GM10248 (cell line): ENCODE results near the gene CACNA1C.

Experiments
- CTCF ChIA-PET: fragments of 300-600 bp; sonication (Branson Sonifier 250); formaldehyde crosslinking; extraction: SDS; loops from one replicate; lab custom pipeline; 2021; ENCODE audit warnings: antibody characterized with exemption; lab: Yijun Ruan, JAX
- POLR2A ChIA-PET: fragments of 350-650 bp; sonication (Branson Sonifier 250); formaldehyde crosslinking; extraction: SDS; loops from one replicate; lab custom pipeline; 2020; ENCODE audit warnings: antibody characterized with exemption; lab: Yijun Ruan, JAX
- DNase-seq: peaks from one replicate; pipeline ENCODE4 v3.0.0; 2012; ENCODE audit errors: extremely low spot score
- TF ChIP-seq, protein P1 (sequence below): IDR thresholded peaks from 2 replicates; pipeline ENCODE4 v1.5.1; 2012; ENCODE audit warnings: mild to moderate bottlenecking, low read depth; ENCODE audit errors: extremely low read depth, missing control alignments, control extremely low read depth

Gene CACNA1C

DNA sequence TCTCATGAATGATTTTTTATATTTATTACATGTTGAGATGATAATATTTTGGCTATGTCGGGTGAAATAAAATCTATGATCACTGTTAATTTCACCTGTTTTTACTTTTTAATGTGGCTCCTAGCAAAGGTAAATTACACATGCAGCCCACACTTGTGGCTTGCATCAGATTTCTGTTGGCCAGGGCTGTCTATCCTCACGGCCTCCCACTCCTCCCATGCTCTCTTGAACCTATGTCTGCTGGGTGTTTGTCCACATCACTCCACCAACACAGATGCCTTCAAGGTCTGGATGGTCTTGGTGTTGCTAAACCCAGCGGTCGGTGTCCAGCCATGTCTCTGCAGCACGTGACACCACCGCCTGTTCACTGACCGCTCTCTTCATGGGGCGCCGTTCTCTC lies 402.6 kb downstream of the CACNA1C start:
- TF ChIP-seq, protein P1, sequence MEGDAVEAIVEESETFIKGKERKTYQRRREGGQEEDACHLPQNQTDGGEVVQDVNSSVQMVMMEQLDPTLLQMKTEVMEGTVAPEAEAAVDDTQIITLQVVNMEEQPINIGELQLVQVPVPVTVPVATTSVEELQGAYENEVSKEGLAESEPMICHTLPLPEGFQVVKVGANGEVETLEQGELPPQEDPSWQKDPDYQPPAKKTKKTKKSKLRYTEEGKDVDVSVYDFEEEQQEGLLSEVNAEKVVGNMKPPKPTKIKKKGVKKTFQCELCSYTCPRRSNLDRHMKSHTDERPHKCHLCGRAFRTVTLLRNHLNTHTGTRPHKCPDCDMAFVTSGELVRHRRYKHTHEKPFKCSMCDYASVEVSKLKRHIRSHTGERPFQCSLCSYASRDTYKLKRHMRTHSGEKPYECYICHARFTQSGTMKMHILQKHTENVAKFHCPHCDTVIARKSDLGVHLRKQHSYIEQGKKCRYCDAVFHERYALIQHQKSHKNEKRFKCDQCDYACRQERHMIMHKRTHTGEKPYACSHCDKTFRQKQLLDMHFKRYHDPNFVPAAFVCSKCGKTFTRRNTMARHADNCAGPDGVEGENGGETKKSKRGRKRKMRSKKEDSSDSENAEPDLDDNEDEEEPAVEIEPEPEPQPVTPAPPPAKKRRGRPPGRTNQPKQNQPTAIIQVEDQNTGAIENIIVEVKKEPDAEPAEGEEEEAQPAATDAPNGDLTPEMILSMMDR, result no peak
- CTCF ChIA-PET, result no interaction called here
- DNase-seq, result no peak
- POLR2A ChIA-PET, result no interaction called here

DNA sequence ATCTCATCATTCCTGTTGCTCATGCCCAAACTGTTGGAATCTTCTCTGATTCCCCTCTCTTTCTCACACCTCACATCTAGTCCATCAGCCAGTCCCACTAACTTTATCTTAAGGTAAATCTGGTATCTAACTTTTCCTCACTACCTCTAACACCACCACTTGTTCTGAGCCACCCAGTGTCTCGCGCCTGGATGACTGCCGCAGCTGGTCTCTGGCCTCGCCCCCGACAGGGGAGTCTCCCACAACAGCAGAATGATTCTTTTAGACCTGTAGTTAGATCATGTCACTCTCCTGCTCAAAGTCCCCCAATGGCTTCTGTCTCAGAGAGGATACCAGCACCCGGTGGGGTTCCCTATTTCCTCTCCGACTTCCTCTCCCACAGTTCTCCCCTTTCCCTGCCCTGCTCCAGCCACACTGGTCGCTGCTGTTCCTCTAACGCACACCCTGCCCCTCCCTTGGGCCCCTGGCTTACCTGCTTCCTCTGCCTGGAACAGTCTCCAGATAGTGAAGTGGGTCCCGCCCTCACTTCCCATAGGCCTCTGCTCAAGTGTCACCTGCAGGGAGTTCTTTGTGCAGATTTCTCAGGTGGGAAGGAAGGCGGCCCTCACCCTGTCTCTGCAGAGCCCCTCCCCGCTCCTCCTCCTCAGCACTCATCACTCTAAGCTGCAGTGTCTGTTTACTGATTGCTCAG lies 403.5 kb downstream of the CACNA1C start:
- no peak for DNase-seq
- POLR2A ChIA-PET, result no interaction called here
- TF ChIP-seq, protein P1, result no peak
- CTCF ChIA-PET, result no interaction called here

DNA sequence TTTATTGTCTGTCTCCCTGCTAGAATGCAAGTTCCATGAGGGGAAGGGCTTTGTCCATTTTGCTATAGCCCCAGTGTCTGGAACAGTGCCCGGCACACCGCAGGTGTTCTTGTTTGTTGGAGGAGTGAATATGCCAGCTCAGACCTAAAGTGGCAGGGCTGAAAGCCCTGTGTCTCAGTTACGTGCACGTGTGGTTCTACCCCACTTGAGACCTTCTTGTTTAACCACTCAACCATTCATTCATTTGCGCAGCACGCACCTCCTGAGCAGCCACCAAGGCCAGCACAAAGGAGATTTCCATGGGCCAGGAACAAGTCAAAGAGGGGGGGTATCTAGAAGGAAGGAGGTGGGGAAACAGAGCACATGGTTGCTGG lies 404.0 kb downstream of the CACNA1C start:
- TF ChIP-seq, protein P1, result no peak
- ChIA-PET POLR2A (no interaction called here), CTCF (no interaction called here)
- DNase-seq, result no peak

DNA sequence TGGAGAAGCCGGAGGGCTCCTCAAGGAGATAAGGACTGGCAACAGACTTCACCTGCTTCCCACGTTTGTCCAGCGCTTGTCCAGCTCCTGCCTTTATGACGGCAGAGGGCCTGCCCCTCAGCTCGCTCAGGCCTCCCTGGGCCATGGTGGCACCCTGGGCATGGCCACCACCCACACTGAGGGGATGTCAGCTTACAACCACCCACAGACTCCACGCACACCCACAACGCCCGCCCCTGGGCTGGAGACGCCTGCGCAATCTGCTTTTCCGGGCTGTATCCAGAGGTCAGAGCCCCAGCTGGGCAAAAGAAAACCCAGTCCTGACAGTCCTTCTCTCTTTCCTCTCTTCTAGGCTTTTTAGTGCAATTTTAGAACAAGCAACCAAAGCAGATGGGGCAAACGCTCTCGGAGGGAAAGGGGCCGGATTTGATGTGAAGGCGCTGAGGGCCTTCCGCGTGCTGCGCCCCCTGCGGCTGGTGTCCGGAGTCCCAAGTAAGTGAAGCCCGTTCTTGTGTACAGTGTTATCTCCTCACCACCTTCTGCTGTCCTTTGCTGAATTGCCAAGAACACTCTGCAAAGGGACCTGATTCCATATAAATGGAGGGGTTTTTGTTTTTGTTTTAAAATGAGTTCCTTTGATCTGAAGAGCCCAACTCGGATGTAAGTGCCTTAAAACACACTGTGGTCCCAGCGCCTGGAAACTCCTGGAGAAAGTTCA lies 404.6 kb downstream of the CACNA1C start:
- no peak for DNase-seq
- ChIA-PET CTCF (no interaction called here), POLR2A (no interaction called here)
- TF ChIP-seq, protein P1, result no peak

DNA sequence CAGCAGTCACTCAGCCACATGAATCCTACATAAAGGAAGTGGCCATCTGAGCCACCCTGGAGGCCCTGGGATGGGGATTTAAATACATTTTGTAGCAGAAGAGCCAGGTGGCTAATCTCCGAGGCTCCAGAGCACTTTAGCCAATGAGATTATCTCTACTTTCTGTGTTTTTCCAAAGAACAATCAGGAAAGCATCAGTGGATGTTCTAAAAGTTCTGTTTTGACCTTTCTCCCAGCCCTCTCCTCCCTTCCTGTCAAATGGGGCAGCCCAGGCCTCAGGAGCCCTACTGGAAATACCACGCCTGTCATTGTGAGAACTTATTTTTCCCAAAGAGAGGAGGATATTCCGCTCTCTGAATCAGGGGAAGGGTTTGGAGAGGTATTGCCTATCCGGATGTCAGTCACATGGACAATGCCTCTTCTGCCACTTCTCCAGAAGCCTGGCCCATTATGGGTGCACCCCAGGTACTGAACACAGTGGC lies 405.2 kb downstream of the CACNA1C start:
- CTCF ChIA-PET, result no interaction called here
- DNase-seq, result no peak
- TF ChIP-seq, protein P1, result no peak
- POLR2A ChIA-PET, result no interaction called here

DNA sequence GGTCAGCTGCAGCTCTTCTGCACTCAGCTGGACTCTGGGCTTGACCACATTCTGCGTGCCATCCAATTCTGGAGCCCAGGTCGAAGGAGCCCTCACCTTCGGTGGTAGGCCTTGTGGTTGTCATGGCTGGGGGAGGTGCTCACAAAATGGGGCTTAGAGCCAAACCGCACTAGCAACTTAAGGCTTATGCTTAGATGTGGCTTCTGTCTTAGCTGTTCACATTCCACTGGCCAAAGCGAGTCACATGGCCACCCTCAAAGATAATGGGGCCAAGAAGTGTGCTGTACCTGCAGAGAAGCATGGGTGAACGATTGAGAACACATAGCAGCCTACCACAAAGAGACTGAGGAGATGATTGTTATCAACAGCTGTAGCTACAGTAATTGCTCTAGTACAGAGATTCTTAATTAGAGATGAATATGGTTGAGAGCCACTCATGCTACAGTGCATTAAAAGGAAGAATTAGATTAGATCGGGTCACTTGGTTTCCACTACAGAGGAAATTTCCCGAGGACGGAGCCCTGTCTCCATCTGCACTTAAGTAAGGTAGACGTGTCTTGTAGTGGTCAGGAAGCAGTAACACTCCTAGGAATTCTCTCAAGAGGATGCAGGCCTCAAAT lies 407.4 kb downstream of the CACNA1C start:
- POLR2A ChIA-PET, result no interaction called here
- DNase-seq, result no peak
- CTCF ChIA-PET, result interaction anchor here (0.7 to 1.8 kb wide), 2 partner anchors 10 to 18 kb away, joined by 3 to 4 read pairs; no protein-coding TSS in a partner anchor
- TF ChIP-seq, protein P1, result no peak
